ENCODE data around the gene PER3.

DNA sequence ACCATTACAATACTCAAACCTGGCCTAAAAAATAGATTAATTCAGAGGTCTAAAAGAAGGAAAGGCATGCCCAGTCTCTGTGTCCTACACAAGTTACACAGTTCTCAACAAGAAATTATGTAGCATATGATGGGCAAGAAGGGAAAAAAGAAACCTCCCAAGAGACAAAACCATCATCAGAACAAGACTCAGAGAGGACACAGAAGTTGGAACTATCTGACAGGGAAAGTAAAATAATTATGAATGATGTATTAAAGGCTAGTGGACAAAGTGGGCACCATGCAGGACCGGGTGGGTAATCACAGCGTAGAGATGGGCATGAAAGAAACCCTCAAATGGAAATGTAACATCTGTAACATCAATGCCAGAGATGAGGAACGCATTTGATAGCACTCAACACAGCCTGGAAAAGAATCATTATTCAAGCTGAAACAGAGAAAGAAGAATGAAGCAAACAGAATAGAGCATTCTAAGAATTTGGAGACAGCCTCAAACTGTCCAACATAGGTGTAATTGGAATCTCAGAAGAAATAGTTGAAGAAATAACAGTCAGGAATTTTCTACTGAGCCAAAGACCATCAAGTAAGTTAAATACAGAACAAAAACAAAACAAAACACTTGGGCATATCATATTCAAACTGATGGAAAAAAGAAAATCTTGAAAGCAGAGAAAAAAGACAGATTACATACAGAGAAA is 29.7 kb downstream of the PER3 start:
- TF ChIP-seq YY1 (IDR thresholded peaks at IDR 0.05; ENCODE audit: insufficient read depth, insufficient read length) = no peak
- no peak for TF ChIP-seq ZNF274 (IDR thresholded peaks at IDR 0.05; ENCODE audit: low read depth, low read length)
- no peak for TF ChIP-seq SUZ12 (IDR thresholded peaks at IDR 0.05; ENCODE audit: extremely low read depth, insufficient read depth, insufficient read length)
